SK-N-SH (cell line): ENCODE data around the gene ARMC7. TPM values are rescaled to one million over a fixed set of nuclear protein-coding genes. Genes with fewer than 3 reads are reported as not detected.

Experiments used
- CTCF ChIA-PET: fragments of 300-600, 350-600 bp; formaldehyde crosslinking; extraction: SDS; loops from one replicate; lab custom pipeline; 2021; lab: Yijun Ruan, JAX
- POLR2A ChIA-PET: fragments of 350-600 bp; sonication (Branson Sonifier 250); formaldehyde crosslinking; extraction: SDS; loops from one replicate; lab custom pipeline; 2020; ENCODE audit warnings: antibody characterized with exemption, inconsistent platforms; lab: Yijun Ruan, JAX
- DNase-seq: peaks from one replicate; pipeline ENCODE4 v3.0.0; 2012
- H2AFZ ChIP-seq: fragments of 200-600 bp; sonication (generic); 2 replicates; pipeline ENCODE4 v1.8.1; 2016; ENCODE audit warnings: antibody characterized with exemption, mild to moderate bottlenecking, low read depth
- H3F3A ChIP-seq: fragments of 200-600 bp; sonication (generic); replicated peaks from 2 replicates; pipeline ENCODE3; 2016; ENCODE audit warnings: antibody characterized with exemption, mild to moderate bottlenecking; ENCODE audit not compliant: insufficient read depth
- H3K27ac ChIP-seq, 2 experiments: fragments of 200-500 bp in 1 of 2; fragments of 200-600 bp in 1 of 2; sonication (Bioruptor generic) in 1 of 2; sonication (generic), shearing (Covaris generic) in 1 of 2; 2 replicates each; pipeline versions ENCODE4 v1.5.1 to v1.6.1; 2014 to 2016; ENCODE audit warnings: low read depth in 2 of 2, inconsistent platforms in 1 of 2, low read length in 1 of 2, mild to moderate bottlenecking in 1 of 2, mixed read lengths in 1 of 2
- H3K27me3 ChIP-seq: fragments of 200-600 bp; sonication (generic), shearing (Covaris generic); 2 replicates; pipeline ENCODE4 v1.6.1; 2016; ENCODE audit warnings: mixed run types; ENCODE audit not compliant: insufficient read depth
- H3K36me3 ChIP-seq, 2 experiments: fragments of 200-500 bp in 1 of 2; fragments of 200-600 bp in 1 of 2; sonication (Bioruptor generic) in 1 of 2; sonication (generic) in 1 of 2; replicated peaks in 1 of 2; 2 replicates each; pipeline versions ENCODE3 to v1.5.1; 2014 to 2016; ENCODE audit warnings: low read length in 1 of 2, mild to moderate bottlenecking in 1 of 2; ENCODE audit not compliant: insufficient read depth in 2 of 2, control insufficient read depth in 1 of 2
- H3K4me1 ChIP-seq, 2 experiments: fragments of 200-500 bp in 1 of 2; fragments of 200-600 bp in 1 of 2; sonication (Bioruptor generic) in 1 of 2; sonication (generic), shearing (Covaris generic) in 1 of 2; 2 replicates each; pipeline versions ENCODE4 v1.5.1 to v1.6.1; 2014 to 2016; ENCODE audit warnings: low read depth in 1 of 2, low read length in 1 of 2, mixed run types in 1 of 2; ENCODE audit not compliant: insufficient read depth in 2 of 2, control insufficient read depth in 1 of 2
- H3K4me2 ChIP-seq: fragments of 200-600 bp; sonication (generic), shearing (Covaris generic); 2 replicates; pipeline ENCODE4 v1.6.1; 2017; ENCODE audit warnings: mixed run types
- H3K4me3 ChIP-seq, 2 experiments: fragments of 200-500 bp in 1 of 2; fragments of 200-600 bp in 1 of 2; sonication (Bioruptor generic) in 1 of 2; sonication (generic), shearing (Covaris generic) in 1 of 2; 2 replicates each; pipeline versions ENCODE4 v1.5.1 to v1.8.1; 2014 to 2016; ENCODE audit warnings: low read depth in 2 of 2, inconsistent platforms in 1 of 2, low read length in 1 of 2, mild to moderate bottlenecking in 1 of 2, mixed read lengths in 1 of 2, moderate library complexity in 1 of 2
- H3K79me2 ChIP-seq: fragments of 200-600 bp; sonication (generic); 2 replicates; pipeline ENCODE4 v1.8.1; 2017; ENCODE audit warnings: mild to moderate bottlenecking; ENCODE audit not compliant: insufficient read depth
- H3K9ac ChIP-seq: fragments of 200-600 bp; sonication (generic); 2 replicates; pipeline ENCODE4 v1.6.1; 2017; ENCODE audit warnings: mixed run types
- H3K9me2 ChIP-seq: fragments of 200-600 bp; sonication (generic); 2 replicates; pipeline ENCODE4 v1.6.1; 2017; ENCODE audit warnings: mixed run types
- H3K9me3 ChIP-seq: fragments of 200-600 bp; sonication (generic); 2 replicates; pipeline ENCODE4 v1.6.1; 2017; ENCODE audit warnings: mixed run types, mild to moderate bottlenecking, moderate library complexity
- H4K20me1 ChIP-seq: fragments of 200-600 bp; sonication (generic); 2 replicates; pipeline ENCODE4 v1.6.1; 2017; ENCODE audit warnings: mild to moderate bottlenecking, mixed run types; ENCODE audit not compliant: insufficient read depth
- CHD2 ChIP-seq: fragments of 150-350 bp; IDR thresholded peaks from 2 replicates; pipeline ENCODE4 v1.6.1; 2018; ENCODE audit warnings: low read length; ENCODE audit not compliant: partially characterized antibody
- EZH2phosphoT487 ChIP-seq: fragments of 200-600 bp; sonication (generic); IDR thresholded peaks from 2 replicates; pipeline ENCODE4 v1.6.1; 2017; ENCODE audit warnings: low read depth, mixed run types, mild to moderate bottlenecking, antibody characterized with exemption, moderate library complexity, borderline replicate concordance
- FOSL2 ChIP-seq: IDR thresholded peaks from 2 replicates; pipeline ENCODE4 v1.4.0; 2012; ENCODE audit warnings: low read depth, mild to moderate bottlenecking, moderate library complexity, borderline replicate concordance
- FOXJ3 ChIP-seq: sonication (generic); formaldehyde crosslinking; IDR thresholded peaks from 2 replicates; pipeline ENCODE4 v1.5.1; 2020; ENCODE audit warnings: mild to moderate bottlenecking, missing genetic modification reagents
- FOXM1 ChIP-seq: IDR thresholded peaks from 2 replicates; pipeline ENCODE4 v1.4.0; 2012; ENCODE audit warnings: low read depth, mild to moderate bottlenecking
- JUND ChIP-seq: IDR thresholded peaks from 2 replicates; pipeline ENCODE4 v1.4.0; 2012
- MXI1 ChIP-seq: IDR thresholded peaks from 2 replicates; pipeline ENCODE4 v1.6.1; 2012; ENCODE audit warnings: mild to moderate bottlenecking, low read depth, low read length, improper control_type of control experiment
- NFIC ChIP-seq: IDR thresholded peaks from 2 replicates; pipeline ENCODE4 v1.4.0; 2012; ENCODE audit warnings: borderline replicate concordance
- NRF1 ChIP-seq: IDR thresholded peaks from 2 replicates; pipeline ENCODE4 v1.6.1; 2012; ENCODE audit warnings: low read depth, mild to moderate bottlenecking, low read length
- POLR2AphosphoS5 ChIP-seq: IDR thresholded peaks from 2 replicates; pipeline ENCODE4 v1.6.1; 2012; ENCODE audit warnings: low read depth, low read length
- RAD21 ChIP-seq: IDR thresholded peaks from 2 replicates; pipeline ENCODE4 v1.6.1; 2012; ENCODE audit warnings: mild to moderate bottlenecking, low read length
- RCOR1 ChIP-seq: fragments of 150-350 bp; IDR thresholded peaks from 2 replicates; pipeline ENCODE4 v1.6.1; 2017; ENCODE audit warnings: antibody characterized with exemption, low read length
- RXRA ChIP-seq: IDR thresholded peaks from 2 replicates; pipeline ENCODE4 v1.4.0; 2012; ENCODE audit warnings: low read depth, mild to moderate bottlenecking, borderline replicate concordance
- SMC3 ChIP-seq: IDR thresholded peaks from 2 replicates; pipeline ENCODE4 v1.6.1; 2012; ENCODE audit warnings: low read depth, low read length, improper control_type of control experiment
- TAF1 ChIP-seq: IDR thresholded peaks from 2 replicates; pipeline ENCODE4 v1.6.1; 2012; ENCODE audit warnings: low read depth, mild to moderate bottlenecking, low read length, moderate library complexity, borderline replicate concordance
- TCF12 ChIP-seq: IDR thresholded peaks from 2 replicates; pipeline ENCODE4 v1.4.0; 2012
- USF1 ChIP-seq: IDR thresholded peaks from 2 replicates; pipeline ENCODE4 v1.4.0; 2012; ENCODE audit warnings: low read depth, borderline replicate concordance
- ZBTB33 ChIP-seq: IDR thresholded peaks from 2 replicates; pipeline ENCODE4 v1.4.0; 2012; ENCODE audit warnings: low read depth, borderline replicate concordance
- WGBS: methylation state at CpG from one replicate; pipeline ENCODE4 v1.1.6; 2017; ENCODE audit warnings: low lambda C conversion rate; 5-methylcytosine and 5-hydroxymethylcytosine counted together
- polyA plus RNA-seq, 3 experiments: library from polyadenylated mRNA; depleted of rRNA; stranded (reverse); fragments of >200 nt; gene quantifications; 2 replicates each; pipeline ENCODE4 v1.2.3, GENCODE V29; 2012
- TF ChIP-seq, protein P1 (sequence below): IDR thresholded peaks from 2 replicates; pipeline ENCODE4; 2012
- TF ChIP-seq, protein P2 (sequence below): fragments of 200-600 bp; sonication (generic); IDR thresholded peaks from 2 replicates; pipeline ENCODE4 v1.6.1; 2017; ENCODE audit warnings: antibody characterized with exemption, mild to moderate bottlenecking, moderate library complexity

The ARMC7 gene
- polyA plus RNA-seq, 1 of the 3 experiments (the other 2 are of a cell fraction): 10.8 TPM

DNA sequence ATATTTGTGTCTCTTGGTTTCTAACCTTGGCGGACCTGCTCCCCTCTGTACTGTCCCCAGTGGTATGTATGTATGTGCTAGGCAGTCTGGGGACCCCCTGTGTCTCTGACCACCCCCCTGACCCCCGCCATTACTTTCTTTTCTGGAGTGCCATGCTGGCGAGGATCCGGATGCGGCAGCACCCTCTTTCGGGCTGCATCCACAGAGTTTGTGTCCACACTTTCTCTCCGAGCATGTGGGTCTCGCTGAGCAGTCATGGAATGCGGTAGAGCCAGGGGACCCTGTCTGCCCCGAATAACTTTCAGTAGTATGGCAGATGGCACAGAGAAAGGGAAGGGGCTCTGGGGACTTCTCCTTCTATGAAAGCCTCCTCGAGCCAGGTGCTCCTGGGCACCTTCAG lies 45.7 kb upstream of the ARMC7 start:
- no peaks in the 10 kb centered on the region for H4K20me1 ChIP-seq
- no peak overlapping the region for H3K4me3 ChIP-seq
- H3K27ac ChIP-seq: no peak overlapping the region
- H3K9me3 ChIP-seq: no peaks in the 10 kb centered on the region
- no peak overlapping the region for H3K4me2 ChIP-seq
- no peaks in the 10 kb centered on the region for H3K9me2 ChIP-seq
- ChIA-PET CTCF (interaction anchor here (1.0 to 1.5 kb wide), 6 partner anchors 10 to 138 kb away, joined by 3 to 5 read pairs (median 4); partner anchors contain the start of gene MRPL58), POLR2A (no interaction called here)
- H2AFZ ChIP-seq: no peak overlapping the region
- H3K36me3 ChIP-seq: peaks cover 24 to 64% of the 10 kb centered on the region in 2 experiments
- H3K4me1 ChIP-seq: no peaks in the 10 kb centered on the region
- WGBS: 90% methylated on average over 11 of the region's 11 CpGs
- H3K79me2 ChIP-seq: no peaks in the 10 kb centered on the region
- no peak for TF ChIP-seq EZH2phosphoT487
- TF ChIP-seq USF1: no peak
- no peak for TF ChIP-seq FOXJ3 (CRISPR knock-in tag)
- TF ChIP-seq CHD2: no peak
- no peak for TF ChIP-seq MXI1
- TF ChIP-seq RCOR1: no peak
- TF ChIP-seq TCF12: no peak
- TF ChIP-seq POLR2AphosphoS5: no peak
- TF ChIP-seq, protein P1, sequence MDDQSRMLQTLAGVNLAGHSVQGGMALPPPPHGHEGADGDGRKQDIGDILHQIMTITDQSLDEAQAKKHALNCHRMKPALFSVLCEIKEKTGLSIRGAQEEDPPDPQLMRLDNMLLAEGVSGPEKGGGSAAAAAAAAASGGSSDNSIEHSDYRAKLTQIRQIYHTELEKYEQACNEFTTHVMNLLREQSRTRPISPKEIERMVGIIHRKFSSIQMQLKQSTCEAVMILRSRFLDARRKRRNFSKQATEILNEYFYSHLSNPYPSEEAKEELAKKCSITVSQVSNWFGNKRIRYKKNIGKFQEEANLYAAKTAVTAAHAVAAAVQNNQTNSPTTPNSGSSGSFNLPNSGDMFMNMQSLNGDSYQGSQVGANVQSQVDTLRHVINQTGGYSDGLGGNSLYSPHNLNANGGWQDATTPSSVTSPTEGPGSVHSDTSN: no peak
- TF ChIP-seq SMC3: no peak
- TF ChIP-seq RAD21: no peak
- no peak for TF ChIP-seq NFIC
- TF ChIP-seq JUND: no peak
- TF ChIP-seq FOSL2: no peak
- H3K9ac ChIP-seq: no peak overlapping the region
- H3K27me3 ChIP-seq: no peaks in the 10 kb centered on the region
- no peaks in the 10 kb centered on the region for H3F3A ChIP-seq
- DNase-seq: no peak

DNA sequence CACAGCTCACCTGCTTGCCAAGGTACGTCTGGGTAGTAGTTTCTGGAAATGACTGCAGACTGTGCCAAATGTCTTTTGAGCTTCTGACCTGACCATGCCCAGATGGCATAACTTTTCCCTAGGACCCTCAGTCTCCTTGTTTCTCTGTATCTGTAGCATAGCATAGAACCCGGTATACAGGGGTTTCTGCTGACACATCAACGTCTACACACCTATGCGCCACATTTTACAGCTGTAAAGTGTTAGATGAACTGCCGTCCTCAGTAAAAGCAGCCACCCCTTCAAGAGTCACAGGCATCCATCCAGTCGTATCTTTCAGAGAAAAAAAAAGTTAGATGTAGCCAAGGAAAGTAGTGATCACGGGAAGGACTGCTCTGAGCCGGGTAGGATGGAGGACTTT lies 45.3 kb upstream of the ARMC7 start:
- no peaks in the 10 kb centered on the region for H3K27me3 ChIP-seq
- no peaks in the 10 kb centered on the region for H3K79me2 ChIP-seq
- POLR2A ChIA-PET: no interaction called here
- TF ChIP-seq RXRA (no peak), JUND (no peak), NFIC (no peak), NRF1 (no peak), SMC3 (no peak), TAF1 (no peak), RCOR1 (no peak), FOXM1 (no peak), ZBTB33 (no peak)
- TF ChIP-seq, protein P2, sequence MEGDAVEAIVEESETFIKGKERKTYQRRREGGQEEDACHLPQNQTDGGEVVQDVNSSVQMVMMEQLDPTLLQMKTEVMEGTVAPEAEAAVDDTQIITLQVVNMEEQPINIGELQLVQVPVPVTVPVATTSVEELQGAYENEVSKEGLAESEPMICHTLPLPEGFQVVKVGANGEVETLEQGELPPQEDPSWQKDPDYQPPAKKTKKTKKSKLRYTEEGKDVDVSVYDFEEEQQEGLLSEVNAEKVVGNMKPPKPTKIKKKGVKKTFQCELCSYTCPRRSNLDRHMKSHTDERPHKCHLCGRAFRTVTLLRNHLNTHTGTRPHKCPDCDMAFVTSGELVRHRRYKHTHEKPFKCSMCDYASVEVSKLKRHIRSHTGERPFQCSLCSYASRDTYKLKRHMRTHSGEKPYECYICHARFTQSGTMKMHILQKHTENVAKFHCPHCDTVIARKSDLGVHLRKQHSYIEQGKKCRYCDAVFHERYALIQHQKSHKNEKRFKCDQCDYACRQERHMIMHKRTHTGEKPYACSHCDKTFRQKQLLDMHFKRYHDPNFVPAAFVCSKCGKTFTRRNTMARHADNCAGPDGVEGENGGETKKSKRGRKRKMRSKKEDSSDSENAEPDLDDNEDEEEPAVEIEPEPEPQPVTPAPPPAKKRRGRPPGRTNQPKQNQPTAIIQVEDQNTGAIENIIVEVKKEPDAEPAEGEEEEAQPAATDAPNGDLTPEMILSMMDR: no peak
- TF ChIP-seq, protein P1: no peak
- TF ChIP-seq, all 33 proteins: peak for 0
- no peaks in the 10 kb centered on the region for H3F3A ChIP-seq
- no peak for DNase-seq
- no peak overlapping the region for H3K4me2 ChIP-seq
- no peak overlapping the region for H3K9ac ChIP-seq
- H2AFZ ChIP-seq: no peak overlapping the region
- CTCF ChIA-PET: interaction anchor here (1.0 to 1.5 kb wide), 4 partner anchors 41 to 138 kb away, joined by 4 to 5 read pairs (median 4); no protein-coding TSS in a partner anchor
- 92% methylated on average over 8 of the region's 8 CpGs for WGBS
- no peak overlapping the region for H3K4me3 ChIP-seq
- no peaks in the 10 kb centered on the region for H3K4me1 ChIP-seq
- no peaks in the 10 kb centered on the region for H3K9me2 ChIP-seq
- H3K36me3 ChIP-seq: peaks cover 23 to 60% of the 10 kb centered on the region in 2 experiments
- no peaks in the 10 kb centered on the region for H3K9me3 ChIP-seq
- H3K27ac ChIP-seq: no peak overlapping the region
- no peaks in the 10 kb centered on the region for H4K20me1 ChIP-seq
